GM18502 (cell line): Measurements from ENCODE around the gene KIAA1586.
"Not testable (repeated sequence)": the region's sequence is repeated elsewhere in the genome, so short reads cannot be mapped to it uniquely, and the experiment has no call there.

Source experiments
- ATAC-seq: cut with Tn5 transposase; IDR thresholded peaks from one replicate; pipeline ENCODE4 v1.9.1; 2021; ENCODE audit warnings: mild to moderate bottlenecking; ENCODE audit not compliant: unreplicated experiment, poor library complexity

Gene KIAA1586

GRCh38 chr6:57046332-57047256 is at the start of gene KIAA1586:
KIAA1586 (plus strand) TSS chr6:57046693; CDS start chr6:57046756, 63 bp downstream.
- peak; percentile 96 for ATAC-seq

GRCh38 chr6:56999049-56999448 is 47.4 kb upstream of the KIAA1586 start:
- ATAC-seq = no peak

- ATAC-seq = not testable (repeated sequence)
Measured at GRCh38 chr6:56999748-57000147, 46.7 kb upstream of the KIAA1586 start.

- no peak for ATAC-seq
Measured at GRCh38 chr6:57002197-57002596, 44.3 kb upstream of the KIAA1586 start.

GRCh38 chr6:57004292-57004691 is 42.2 kb upstream of the KIAA1586 start:
- no peak for ATAC-seq

- ATAC-seq = no peak
Measured at GRCh38 chr6:57006101-57006500, 40.4 kb upstream of the KIAA1586 start.

- not testable (repeated sequence) for ATAC-seq
Measured at GRCh38 chr6:57008069-57008468, 38.4 kb upstream of the KIAA1586 start.

- no peak for ATAC-seq
Measured at GRCh38 chr6:57013521-57013926, 33.0 kb upstream of the KIAA1586 start.

- ATAC-seq = no peak
Measured at GRCh38 chr6:57017069-57017468, 29.4 kb upstream of the KIAA1586 start.

GRCh38 chr6:57017841-57018240 is 28.7 kb upstream of the KIAA1586 start:
- no peak for ATAC-seq

GRCh38 chr6:57019434-57019833 is 27.1 kb upstream of the KIAA1586 start:
- no peak for ATAC-seq

GRCh38 chr6:57021086-57021720 is 25.3 kb upstream of the KIAA1586 start:
- peak; percentile 87 for ATAC-seq

- ATAC-seq = no peak
Measured at GRCh38 chr6:57024321-57024720, 22.2 kb upstream of the KIAA1586 start.

GRCh38 chr6:57024775-57025174 is 21.7 kb upstream of the KIAA1586 start:
- ATAC-seq = no peak

GRCh38 chr6:57026001-57026400 is 20.5 kb upstream of the KIAA1586 start:
- ATAC-seq = no peak

GRCh38 chr6:57027301-57027700 is 19.2 kb upstream of the KIAA1586 start:
- no peak for ATAC-seq

GRCh38 chr6:57029213-57029612 is 17.3 kb upstream of the KIAA1586 start:
- no peak for ATAC-seq

- no peak for ATAC-seq
Measured at GRCh38 chr6:57033228-57033627, 13.3 kb upstream of the KIAA1586 start.

GRCh38 chr6:57035549-57035948 is 10.9 kb upstream of the KIAA1586 start:
- no peak for ATAC-seq

- no peak for ATAC-seq
Measured at GRCh38 chr6:57038906-57039305, 7.6 kb upstream of the KIAA1586 start.

- ATAC-seq = no peak
Measured at GRCh38 chr6:57040011-57040410, 6.5 kb upstream of the KIAA1586 start.
